Left ventricle myocardium inferior (tissue), 1 donor: ENCODE data around the gene RAB26. TPM values are rescaled to one million over a fixed set of nuclear protein-coding genes. Genes with fewer than 3 reads are reported as not detected.
"Not testable (repeated sequence)": the region's sequence is repeated elsewhere in the genome, so short reads cannot be mapped to it uniquely, and the experiment has no call there.

Source experiments
- DNase-seq: peaks from one replicate; pipeline ENCODE4 v3.0.0-alpha.2; 2020
- H3K27ac ChIP-seq: fragments of 200-600 bp; replicated peaks from 2 replicates; pipeline ENCODE4 v1.8.0; 2021
- H3K27me3 ChIP-seq: fragments of 200-600 bp; 2 replicates; pipeline ENCODE4 v1.8.0; 2021; ENCODE audit warnings: low read depth
- H3K36me3 ChIP-seq: fragments of 200-600 bp; 2 replicates; pipeline ENCODE4 v1.8.0; 2021
- H3K4me1 ChIP-seq: fragments of 200-600 bp; 2 replicates; pipeline ENCODE4 v1.8.0; 2021
- H3K4me3 ChIP-seq: fragments of 200-600 bp; 2 replicates; pipeline ENCODE4 v1.8.0; 2021; ENCODE audit warnings: mild to moderate bottlenecking, moderate library complexity
- H3K9me3 ChIP-seq: fragments of 200-600 bp; replicated peaks from 2 replicates; pipeline ENCODE4 v1.8.0; 2021
- CTCF ChIP-seq: fragments of 200-600 bp; IDR thresholded peaks from 2 replicates; pipeline ENCODE4 v1.8.0; 2021; ENCODE audit warnings: antibody characterized with exemption, mild to moderate bottlenecking, borderline replicate concordance
- intact Hi-C: fragments of 100-400 bp; cut with micrococcal nuclease; formaldehyde crosslinking; loops from one replicate; pipeline ENCODE4 v1.11.0; 2022
- microRNA-seq: library from miRNA; unstranded; fragments of <30 nt; microRNA quantifications from one replicate; pipeline ENCODE4 v1.2.0, GENCODE V29; 2020
- total RNA-seq: library from RNA; stranded (reverse); fragmentation: NEBNext Ultra II Directional; extraction: Animal tissue kit (Norgen Biotek cat#: 25700); gene quantifications from one replicate; pipeline ENCODE4 v1.2.1, GENCODE V29; 2021
- donor health status: DM: no; HTN: yes; CAD: no; lungs with severe emphysema.

Gene RAB26
- total RNA-seq, 1 donor from 2014 or later: 1.7 TPM

GRCh38 chr16:2198283-2198682, 49.9 kb downstream of the RAB26 start:
- Histone ChIP-seq H3K27ac (no peak overlapping the region), H3K4me1 (peaks cover 12% of the 10 kb centered on the region), H3K27me3 (peaks cover 62% of the 10 kb centered on the region), H3K36me3 (no peaks in the 10 kb centered on the region), H3K4me3 (no peak overlapping the region), H3K9me3 (no peaks in the 10 kb centered on the region)
- intact Hi-C loops: no loop called here
- TF ChIP-seq CTCF: no peak
- no peak for DNase-seq

GRCh38 chr16:2199095-2199494, 50.7 kb downstream of the RAB26 start:
- Histone ChIP-seq H3K4me3 (no peak overlapping the region), H3K4me1 (peaks cover 12% of the 10 kb centered on the region), H3K36me3 (no peaks in the 10 kb centered on the region), H3K27me3 (peaks cover 54% of the 10 kb centered on the region), H3K9me3 (no peaks in the 10 kb centered on the region), H3K27ac (no peak overlapping the region)
- no peak for TF ChIP-seq CTCF
- intact Hi-C loops: no loop called here
- no peak for DNase-seq

GRCh38 chr16:2199621-2200139, 51.3 kb downstream of the RAB26 start:
- H3K36me3 ChIP-seq: no peaks in the 10 kb centered on the region
- TF ChIP-seq CTCF: no peak
- peaks cover 15% of the 10 kb centered on the region for H3K4me1 ChIP-seq
- intact Hi-C loops: no loop called here
- peaks cover 48% of the 10 kb centered on the region for H3K27me3 ChIP-seq
- no peak overlapping the region for H3K4me3 ChIP-seq
- no peak overlapping the region for H3K27ac ChIP-seq
- no peak for DNase-seq
- no peaks in the 10 kb centered on the region for H3K9me3 ChIP-seq

GRCh38 chr16:2200313-2200712, 51.9 kb downstream of the RAB26 start:
- no peak overlapping the region for H3K27ac ChIP-seq
- H3K27me3 ChIP-seq: peaks cover 42% of the 10 kb centered on the region
- DNase-seq: no peak
- TF ChIP-seq CTCF: no peak
- intact Hi-C loops: no loop called here
- H3K9me3 ChIP-seq: no peaks in the 10 kb centered on the region
- H3K4me1 ChIP-seq: peaks cover 18% of the 10 kb centered on the region
- no peak overlapping the region for H3K4me3 ChIP-seq
- H3K36me3 ChIP-seq: no peaks in the 10 kb centered on the region

- H3K9me3 ChIP-seq, intact Hi-C loops, H3K27ac ChIP-seq, DNase-seq, H3K4me3 ChIP-seq: not testable (repeated sequence)
- H3K27me3 ChIP-seq: peaks cover 17% of the 10 kb centered on the region
- H3K4me1 ChIP-seq: peaks cover 28% of the 10 kb centered on the region
- H3K36me3 ChIP-seq: peaks cover 17% of the 10 kb centered on the region
These were observed 54.8 kb downstream of the RAB26 start for GRCh38 chr16:2203119-2203688.

Small RNAs within 50 kb of the gene (microRNA-seq; reads per million reads assigned to microRNA genes)
- not detected for gene MIR3180-5
- gene MIR4516: not detected
- not detected for gene MIR6511B1

Other genes with a start within 250 kb of the RAB26 start
- not detected for gene HS3ST6, start 230.2 kb upstream of the RAB26 start, total RNA-seq
- 32.7 TPM for gene MSRB1, start 205.4 kb upstream of the RAB26 start, total RNA-seq
- 262 TPM for gene RPL3L, start 193.9 kb upstream of the RAB26 start, total RNA-seq
- 601 TPM for gene NDUFB10, start 189.1 kb upstream of the RAB26 start, total RNA-seq
- gene RPS2, start 183.8 kb upstream of the RAB26 start, total RNA-seq: 753 TPM
- not detected for gene RNF151, start 181.8 kb upstream of the RAB26 start, total RNA-seq
- gene TBL3, start 176.6 kb upstream of the RAB26 start, total RNA-seq: 22.6 TPM
- gene NOXO1, start 167.2 kb upstream of the RAB26 start, total RNA-seq: not detected
- 23.3 TPM for gene GFER, start 164.4 kb upstream of the RAB26 start, total RNA-seq
- gene SYNGR3, start 158.7 kb upstream of the RAB26 start, total RNA-seq: 0.38 TPM
- gene ZNF598, start 138.8 kb upstream of the RAB26 start, total RNA-seq: 14.5 TPM
- not detected for gene NPW, start 128.8 kb upstream of the RAB26 start, total RNA-seq
- gene NHERF2, start 121.7 kb upstream of the RAB26 start, total RNA-seq: 221 TPM
- gene NTHL1, start 100.8 kb upstream of the RAB26 start, total RNA-seq: 21.7 TPM
- 80.1 TPM for gene TSC2, start 100.6 kb upstream of the RAB26 start, total RNA-seq
- 83.9 TPM for gene PKD1, start 12.7 kb upstream of the RAB26 start, total RNA-seq
- 26.0 TPM for gene TRAF7, start 7.2 kb downstream of the RAB26 start, total RNA-seq
- 4.0 TPM for gene CASKIN1, start 48.0 kb downstream of the RAB26 start, total RNA-seq
- gene MLST8, start 56.8 kb downstream of the RAB26 start, total RNA-seq: 27.3 TPM
- gene BRICD5, start 62.2 kb downstream of the RAB26 start, total RNA-seq: 10.9 TPM
- 34.1 TPM for gene PGP, start 66.2 kb downstream of the RAB26 start, total RNA-seq
- 13.5 TPM for gene E4F1, start 75.0 kb downstream of the RAB26 start, total RNA-seq
- 0.47 TPM for gene DNASE1L2, start 87.8 kb downstream of the RAB26 start, total RNA-seq
- gene ECI1, start 103.0 kb downstream of the RAB26 start, total RNA-seq: 165 TPM
- gene RNPS1, start 119.5 kb downstream of the RAB26 start, total RNA-seq: 106 TPM
- gene ABCA3, start 192.1 kb downstream of the RAB26 start, total RNA-seq: 6.9 TPM